ENCODE data around the gene GSTA4.
"Not testable (repeated sequence)": the region's sequence is repeated elsewhere in the genome, so short reads cannot be mapped to it uniquely, and the experiment has no call there.

Gene GSTA4

GRCh38 chr6:52969359-52969758, 25.7 kb downstream of the GSTA4 start:
- no peak for FAIRE-seq

DNA sequence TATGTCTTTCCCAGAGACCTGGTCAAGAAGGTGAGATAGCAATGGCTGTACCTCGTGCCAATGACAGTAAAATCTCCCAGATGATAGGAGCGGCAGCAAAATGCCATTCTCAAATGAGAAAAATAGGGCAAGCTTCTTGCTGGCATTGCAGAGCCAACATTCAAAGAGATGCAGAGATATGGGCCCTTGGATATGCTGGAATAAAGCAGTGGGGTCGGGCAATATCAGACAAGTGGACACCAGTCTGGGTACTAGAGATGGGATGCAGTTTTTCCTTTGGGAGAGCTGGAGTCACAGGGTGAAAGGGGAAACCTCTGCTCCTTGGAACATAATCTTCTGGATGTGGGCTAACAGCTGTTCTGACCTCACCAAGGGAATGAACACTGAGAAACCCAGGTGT, 29.0 kb downstream of the GSTA4 start:
- no peak for FAIRE-seq

DNA sequence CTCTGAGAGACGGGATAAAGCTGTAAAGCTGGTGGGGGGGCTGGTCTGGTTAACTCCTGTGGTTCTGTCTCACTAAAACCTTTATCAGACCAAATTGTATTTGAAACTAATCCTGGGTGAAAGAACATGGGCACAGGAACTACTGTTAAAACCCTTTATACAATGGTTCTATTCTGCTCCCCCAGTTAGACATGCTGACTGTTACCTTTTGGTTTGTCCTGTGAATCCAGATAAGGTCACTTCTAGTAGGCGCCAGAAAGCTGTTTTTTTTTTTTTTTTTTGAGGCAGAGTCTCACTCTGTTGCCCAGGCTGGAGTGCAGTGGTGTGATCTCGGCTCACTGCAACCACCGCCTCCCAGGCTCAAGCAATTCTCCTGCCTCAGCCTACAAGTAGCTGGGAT, 29.7 kb downstream of the GSTA4 start:
- FAIRE-seq = no peak

DNA sequence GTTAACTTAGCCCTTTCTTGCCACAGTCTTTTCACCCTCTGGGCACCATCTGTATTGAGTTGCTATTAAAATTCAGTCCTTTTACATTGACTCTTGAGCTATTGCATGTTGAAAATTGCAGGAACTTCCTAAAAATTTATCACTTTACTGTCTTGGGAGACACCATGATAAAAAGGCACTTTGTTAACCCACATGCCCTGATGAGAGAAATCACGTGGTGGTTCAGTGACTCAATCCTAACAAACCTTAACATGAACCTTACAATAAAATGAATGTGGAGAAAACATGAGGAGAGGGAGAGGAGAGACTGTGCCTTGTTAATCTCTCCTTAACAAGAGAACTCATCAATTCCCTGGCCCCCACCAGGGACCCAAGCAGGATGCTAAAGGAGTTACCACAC, 30.8 kb downstream of the GSTA4 start:
- no peak for FAIRE-seq

- FAIRE-seq = no peak
These were observed 32.4 kb downstream of the GSTA4 start for GRCh38 chr6:52962701-52963100.

GRCh38 chr6:52961022-52961421, 34.1 kb downstream of the GSTA4 start:
- not testable (repeated sequence) for FAIRE-seq

DNA sequence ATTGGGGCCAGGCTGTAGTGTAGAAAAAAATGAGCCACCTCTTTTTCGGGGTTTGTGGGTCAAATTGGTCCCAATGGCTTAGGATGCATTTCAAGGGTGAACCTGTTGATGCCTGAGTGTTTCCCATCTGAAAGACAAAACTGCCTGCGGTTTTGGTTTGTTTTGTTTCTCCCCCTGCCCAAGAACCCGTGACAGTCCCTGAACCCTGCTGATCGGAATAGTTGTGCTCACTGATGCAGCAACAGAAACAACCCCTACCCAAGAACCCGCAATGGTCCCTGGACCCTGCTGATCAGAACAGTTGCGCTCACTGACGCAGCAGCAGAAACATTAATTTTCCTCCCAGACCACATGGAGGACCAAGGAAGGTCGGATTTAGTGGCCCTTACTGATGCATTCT, 34.9 kb downstream of the GSTA4 start:
- not testable (repeated sequence) for FAIRE-seq

GRCh38 chr6:52958546-52959255, 36.4 kb downstream of the GSTA4 start:
- FAIRE-seq = no peak

- FAIRE-seq = no peak
These were observed 39.2 kb downstream of the GSTA4 start for GRCh38 chr6:52955871-52956270.

DNA sequence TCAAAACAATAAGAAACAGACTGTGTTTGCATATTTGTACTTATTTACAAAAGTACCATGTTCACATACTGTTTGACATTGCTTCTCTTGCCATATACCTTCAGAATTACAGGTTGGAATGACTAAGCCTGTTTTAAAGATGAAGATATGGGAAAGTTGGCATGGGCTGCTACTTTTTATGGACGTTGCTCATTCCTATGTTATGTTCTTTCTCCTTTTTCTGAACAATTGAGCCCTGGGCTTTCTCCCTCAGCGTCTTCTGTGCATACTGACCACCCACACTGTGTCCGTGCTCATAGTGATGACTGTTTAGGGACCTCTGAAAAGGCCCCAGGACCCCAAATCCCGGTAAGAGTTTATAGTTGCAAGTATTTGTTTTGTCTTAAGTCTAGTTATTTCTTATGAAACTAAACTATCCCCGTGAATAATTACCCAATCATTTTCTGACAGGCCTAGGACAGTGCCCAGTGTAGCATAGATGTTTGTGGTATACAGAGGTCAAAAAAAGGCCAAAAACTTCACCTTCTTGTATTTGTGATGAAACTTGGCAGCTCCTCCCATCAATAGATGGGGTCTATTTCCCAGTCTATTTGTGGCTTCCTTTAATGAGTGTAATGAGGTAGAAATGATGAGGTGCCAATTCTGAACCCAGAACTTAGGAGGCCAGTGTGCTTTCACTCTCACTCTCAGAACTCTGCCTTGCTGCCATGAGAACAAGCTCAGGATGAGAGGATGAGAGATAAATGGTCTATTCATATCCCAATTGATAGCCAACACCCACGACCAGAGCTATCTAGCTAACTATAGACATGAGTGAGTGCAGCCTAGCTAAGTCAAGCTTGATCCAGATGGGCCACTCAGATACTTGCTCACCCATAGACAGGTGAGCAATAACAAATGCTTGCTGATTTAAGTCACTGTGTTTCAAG, 40.9 kb downstream of the GSTA4 start:
- FAIRE-seq = no peak

- no peak for FAIRE-seq
These were observed 48.8 kb downstream of the GSTA4 start for GRCh38 chr6:52946306-52946705.

- not testable (repeated sequence) for FAIRE-seq
These were observed 52.3 kb downstream of the GSTA4 start for GRCh38 chr6:52942821-52943220.

DNA sequence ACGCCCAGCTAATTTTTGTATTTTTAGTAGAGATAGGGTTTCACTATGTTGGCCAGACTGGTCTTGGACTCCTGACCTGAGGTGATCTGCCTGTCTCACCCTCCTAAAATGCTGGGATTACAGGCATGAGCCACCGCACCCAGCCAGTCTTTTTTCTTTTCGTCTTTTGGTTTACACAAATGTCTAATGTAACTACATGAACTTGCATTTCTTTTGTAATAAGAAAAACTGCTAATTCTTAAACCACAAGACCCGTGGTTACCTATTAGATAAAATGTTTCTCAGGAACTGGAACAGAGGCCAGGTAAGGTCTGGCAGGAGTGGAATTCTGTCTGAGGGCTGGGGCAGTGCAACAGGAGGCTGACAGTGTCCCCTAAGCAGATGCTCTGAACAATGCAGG, 52.9 kb downstream of the GSTA4 start:
- FAIRE-seq = no peak

DNA sequence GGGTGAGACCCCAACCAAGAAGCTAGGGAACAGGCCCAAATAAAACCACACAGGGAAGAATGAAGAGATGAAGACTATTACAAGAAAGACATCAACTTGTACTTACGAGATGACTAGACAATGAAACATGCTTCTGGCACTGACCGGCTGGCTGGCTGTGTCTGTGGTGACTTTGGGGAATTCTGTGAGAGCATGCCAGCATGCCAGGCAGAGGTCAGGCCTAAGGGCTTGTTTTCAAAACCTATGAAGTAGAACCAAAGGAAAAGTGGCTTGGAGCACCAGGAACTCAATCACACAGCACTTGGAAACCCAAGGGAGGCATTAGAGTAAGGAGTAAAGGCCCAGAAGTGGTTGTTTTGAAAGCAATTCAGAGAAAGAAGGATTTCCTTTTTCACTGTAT, 57.2 kb downstream of the GSTA4 start:
- FAIRE-seq = no peak

GRCh38 chr6:52933778-52934177, 61.3 kb downstream of the GSTA4 start:
- FAIRE-seq = no peak

- no peak for FAIRE-seq
These were observed 63.7 kb downstream of the GSTA4 start for GRCh38 chr6:52931351-52931750.

DNA sequence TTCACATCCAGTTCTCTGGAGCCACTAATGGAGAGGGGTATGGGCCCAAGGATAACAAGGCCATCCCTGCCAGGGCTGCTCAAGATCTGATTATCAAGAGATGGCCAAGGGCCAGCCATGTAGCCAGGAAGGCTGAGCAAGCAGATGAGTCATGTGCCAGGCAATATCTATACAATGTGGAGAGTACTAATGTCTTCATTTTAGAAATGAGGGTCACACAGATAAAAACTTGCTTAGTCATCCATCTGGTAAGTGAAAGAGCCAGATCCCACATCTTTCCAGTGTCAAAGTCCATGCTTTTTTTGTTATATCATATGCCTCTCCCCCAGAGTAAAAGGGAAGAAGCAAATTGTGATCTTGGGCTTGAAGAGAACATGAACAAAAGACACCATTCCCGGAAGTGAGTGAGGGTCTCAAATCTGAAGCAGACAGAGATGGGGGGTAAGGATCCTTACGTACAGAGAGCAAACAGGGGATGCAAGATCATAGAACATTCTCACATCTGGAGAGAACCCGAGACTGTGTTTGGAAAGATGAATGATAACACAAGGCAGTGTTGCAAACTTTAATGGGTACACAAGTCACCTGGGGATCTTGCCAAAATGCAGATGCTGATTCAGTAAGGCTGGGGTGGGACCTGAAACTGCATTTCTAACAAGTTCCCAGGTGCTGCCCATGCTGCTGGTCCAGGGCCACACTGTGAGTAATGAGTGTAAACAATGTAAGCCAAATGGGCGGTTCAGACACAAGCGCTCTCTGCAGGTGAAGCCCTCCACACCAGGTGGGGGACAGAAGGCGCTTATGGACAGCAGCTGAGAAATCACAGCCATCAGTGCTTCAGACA, 65.5 kb downstream of the GSTA4 start:
- no peak for FAIRE-seq

Measured in G401.6 (cell line).